Epithelial cell of esophagus (primary cell): ENCODE measurements around the gene C16orf89.

Experiments
- DNase-seq: peaks from one replicate; pipeline ENCODE4 v3.0.0; 2010; ENCODE audit warnings: low read depth
- H3K4me3 ChIP-seq: 2 replicates; pipeline ENCODE4 v1.5.1; 2011; ENCODE audit warnings: mild to moderate bottlenecking, low read length, control low read depth
- CTCF ChIP-seq: IDR thresholded peaks from 2 replicates; pipeline ENCODE4 v1.5.1; 2011; ENCODE audit warnings: low read depth, mild to moderate bottlenecking, low read length, control low read depth, inconsistent platforms; ENCODE audit not compliant: insufficient read depth; ENCODE audit errors: missing control alignments

The C16orf89 gene

GRCh38 chr16:5024632-5025031, 41.1 kb downstream of the C16orf89 start:
- DNase-seq: peak; percentile 70
- no peak overlapping the region for H3K4me3 ChIP-seq
- TF ChIP-seq CTCF: peak; percentile 50

DNA sequence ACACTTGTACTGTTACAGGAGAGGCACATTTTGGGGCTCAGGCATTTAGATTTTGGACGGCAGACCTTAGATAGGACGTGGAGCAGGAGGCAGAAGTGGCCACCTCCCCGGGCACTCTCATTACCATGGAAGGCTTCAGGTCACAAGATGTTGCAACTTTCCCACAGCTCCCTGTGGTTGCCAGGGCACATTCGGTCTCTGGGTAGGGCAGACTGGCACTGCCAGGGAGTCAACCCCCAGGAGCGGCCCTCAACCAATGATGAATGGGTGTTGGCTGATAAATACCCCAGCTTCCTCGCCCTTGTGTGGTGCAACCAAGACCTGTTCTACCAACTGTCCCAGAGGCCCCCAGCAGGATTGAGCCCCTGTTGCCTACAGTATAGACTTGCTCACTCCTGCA, 43.2 kb downstream of the C16orf89 start:
- TF ChIP-seq CTCF: no peak
- H3K4me3 ChIP-seq: no peak overlapping the region
- DNase-seq: no peak

- no peak for DNase-seq
- no peak overlapping the region for H3K4me3 ChIP-seq
- no peak for TF ChIP-seq CTCF
Observed at GRCh38 chr16:5020551-5020950, 45.2 kb downstream of the C16orf89 start.

DNA sequence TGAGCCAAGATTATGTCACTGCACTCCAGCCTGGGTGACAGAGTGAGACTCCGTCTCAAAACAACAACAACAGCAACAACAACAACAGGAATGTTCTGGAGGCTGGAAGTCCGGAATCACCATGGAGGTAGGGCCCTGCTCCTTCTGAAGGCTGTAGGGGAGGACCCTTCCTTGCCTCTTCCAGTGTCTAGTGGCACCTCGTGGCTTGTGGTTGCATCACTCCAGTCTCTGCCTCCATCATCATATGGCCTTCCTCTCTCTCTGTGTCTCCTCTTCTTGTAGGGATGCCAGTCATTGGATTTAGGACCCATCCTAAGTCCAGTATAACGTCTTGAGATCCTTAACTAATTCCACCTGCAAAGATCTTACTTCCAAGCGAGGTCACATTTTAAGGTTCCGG, 46.0 kb downstream of the C16orf89 start:
- H3K4me3 ChIP-seq: no peak overlapping the region
- no peak for TF ChIP-seq CTCF
- DNase-seq: no peak

- no peak overlapping the region for H3K4me3 ChIP-seq
- no peak for TF ChIP-seq CTCF
- no peak for DNase-seq
Observed at GRCh38 chr16:5018793-5019192, 47.0 kb downstream of the C16orf89 start.

- no peak for DNase-seq
- TF ChIP-seq CTCF: no peak
- no peak overlapping the region for H3K4me3 ChIP-seq
Observed at GRCh38 chr16:5017678-5017969, 48.1 kb downstream of the C16orf89 start.

DNA sequence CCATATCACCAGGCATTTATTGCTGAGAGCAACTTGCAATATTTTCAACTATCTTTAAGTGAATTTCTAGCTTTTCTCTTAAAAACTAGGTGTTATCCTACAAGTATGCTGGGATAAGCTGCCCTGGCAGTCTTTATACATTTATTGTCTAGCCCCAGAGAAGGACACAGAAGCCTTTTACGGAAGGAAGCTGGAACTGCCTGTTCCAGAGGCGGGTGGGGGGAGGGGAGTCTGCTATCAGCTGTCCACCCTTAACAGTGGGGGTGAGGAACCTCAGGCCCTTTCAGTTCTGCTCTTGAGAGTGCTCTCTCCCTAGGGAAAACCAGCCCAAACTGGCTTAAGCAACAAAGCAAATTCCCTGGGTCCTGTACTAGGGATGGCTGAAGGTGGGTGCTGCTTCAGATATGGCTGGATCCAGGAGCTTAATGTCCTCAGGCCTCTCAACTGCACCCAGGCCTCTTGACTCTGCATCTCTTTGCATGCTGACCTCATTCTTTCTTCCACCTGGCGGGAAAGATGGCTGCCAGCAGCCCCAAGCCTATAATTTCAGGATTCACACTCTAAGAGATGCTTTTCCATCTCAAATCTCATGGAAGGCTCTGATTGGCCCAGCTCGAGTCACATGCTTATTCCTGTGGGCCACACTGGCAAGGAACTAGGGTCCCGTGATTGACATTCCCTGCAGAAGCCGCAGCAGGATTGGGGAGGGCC, 48.6 kb downstream of the C16orf89 start:
- no peak overlapping the region for H3K4me3 ChIP-seq
- no peak for TF ChIP-seq CTCF
- no peak for DNase-seq
